ENCODE measurements around the gene DPAGT1. TPM values are rescaled to one million over a fixed set of nuclear protein-coding genes. Genes with fewer than 3 reads are reported as not detected.

DPAGT1 gene
- polyA plus RNA-seq, 1 experiment = 62.5 TPM

DNA sequence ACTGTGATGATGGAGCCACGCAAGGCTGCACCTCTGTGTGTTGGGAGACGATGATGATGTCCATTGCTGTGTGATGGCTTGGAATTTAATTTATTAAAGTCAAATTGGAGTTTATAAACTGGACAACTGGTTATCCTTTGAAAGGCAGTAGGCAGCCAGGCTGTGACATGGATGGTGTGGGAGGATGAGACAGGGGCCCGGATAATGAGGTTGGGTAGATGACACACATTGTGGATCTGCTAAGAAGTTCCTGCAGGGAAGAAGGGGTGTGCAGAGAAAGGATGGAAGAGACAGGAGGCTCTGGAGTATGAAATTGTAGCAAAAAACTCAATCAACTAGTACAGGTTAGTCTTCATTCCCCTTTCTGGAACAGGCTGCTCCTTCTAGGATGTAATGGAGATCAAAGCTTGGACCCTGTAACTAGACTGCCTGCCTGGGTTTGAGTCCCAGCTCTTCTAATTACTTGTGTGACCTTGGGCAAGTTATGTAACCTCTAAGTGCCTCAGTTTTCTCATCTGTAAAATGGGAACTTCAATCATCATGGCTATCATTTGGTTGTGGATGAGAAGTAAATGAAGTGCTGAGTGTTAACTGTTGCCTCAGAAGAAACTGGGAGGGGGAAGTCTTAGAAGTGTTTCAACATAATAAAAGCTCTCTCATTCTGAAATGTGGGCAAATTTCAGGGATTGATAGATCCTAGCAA is 15.5 kb upstream of the DPAGT1 start:
- Histone ChIP-seq H3K9me3 (ENCODE audit: control insufficient read depth, insufficient read depth, low read length) (no peaks in the 10 kb centered on the region; the same call in 1 of the 2 replicates), H3K4me3 (ENCODE audit: low read depth, low read length) (no peak overlapping the region), H3K27ac (ENCODE audit: low read depth, low read length) (no peak overlapping the region), H3K27me3 (ENCODE audit: control insufficient read depth, insufficient read depth, low read length) (no peaks in the 10 kb centered on the region)
- ChIA-PET POLR2A (no interaction called here), CTCF (interaction anchor here (0.8 to 2.1 kb wide), 3 partner anchors 52 to 89 kb away, joined by 3 to 7 read pairs (median 4); partner anchors contain the start of gene CBL)
- TF ChIP-seq, protein P1, sequence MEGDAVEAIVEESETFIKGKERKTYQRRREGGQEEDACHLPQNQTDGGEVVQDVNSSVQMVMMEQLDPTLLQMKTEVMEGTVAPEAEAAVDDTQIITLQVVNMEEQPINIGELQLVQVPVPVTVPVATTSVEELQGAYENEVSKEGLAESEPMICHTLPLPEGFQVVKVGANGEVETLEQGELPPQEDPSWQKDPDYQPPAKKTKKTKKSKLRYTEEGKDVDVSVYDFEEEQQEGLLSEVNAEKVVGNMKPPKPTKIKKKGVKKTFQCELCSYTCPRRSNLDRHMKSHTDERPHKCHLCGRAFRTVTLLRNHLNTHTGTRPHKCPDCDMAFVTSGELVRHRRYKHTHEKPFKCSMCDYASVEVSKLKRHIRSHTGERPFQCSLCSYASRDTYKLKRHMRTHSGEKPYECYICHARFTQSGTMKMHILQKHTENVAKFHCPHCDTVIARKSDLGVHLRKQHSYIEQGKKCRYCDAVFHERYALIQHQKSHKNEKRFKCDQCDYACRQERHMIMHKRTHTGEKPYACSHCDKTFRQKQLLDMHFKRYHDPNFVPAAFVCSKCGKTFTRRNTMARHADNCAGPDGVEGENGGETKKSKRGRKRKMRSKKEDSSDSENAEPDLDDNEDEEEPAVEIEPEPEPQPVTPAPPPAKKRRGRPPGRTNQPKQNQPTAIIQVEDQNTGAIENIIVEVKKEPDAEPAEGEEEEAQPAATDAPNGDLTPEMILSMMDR (IDR thresholded peaks at IDR 0.05; ENCODE audit: low read depth, low read length) = no peak
- DNase-seq (ENCODE audit: low read depth, low spot score) = no peak

DNA sequence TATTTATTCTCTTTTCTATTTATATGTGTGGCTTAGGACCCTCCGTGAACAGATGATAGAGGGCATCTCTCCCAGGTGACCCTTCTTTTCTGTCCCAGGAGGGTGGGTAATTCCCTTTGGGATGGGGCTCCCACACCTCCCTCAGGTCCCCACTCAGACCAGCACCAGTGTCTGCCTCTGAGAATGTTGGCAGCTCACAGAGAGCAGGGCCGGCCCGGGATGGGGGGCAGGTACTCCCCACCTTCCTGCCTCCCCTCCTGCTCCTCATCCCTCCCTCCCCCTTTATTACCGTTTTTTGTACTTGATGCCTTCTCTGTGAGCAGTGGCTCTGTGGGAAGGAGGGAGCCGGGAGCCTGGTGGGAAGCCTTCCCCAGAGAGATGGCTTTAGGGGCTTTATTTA is 14.9 kb upstream of the DPAGT1 start:
- no peak overlapping the region for H3K27ac ChIP-seq (ENCODE audit: low read depth, low read length)
- H3K4me3 ChIP-seq (ENCODE audit: low read depth, low read length) = no peak overlapping the region
- DNase-seq (ENCODE audit: low read depth, low spot score) = no peak
- POLR2A ChIA-PET = no interaction called here
- TF ChIP-seq, protein P1 (IDR thresholded peaks at IDR 0.05; ENCODE audit: low read depth, low read length) = no peak
- H3K9me3 ChIP-seq (ENCODE audit: control insufficient read depth, insufficient read depth, low read length) = no peaks in the 10 kb centered on the region; the same call in 1 of the 2 replicates
- H3K27me3 ChIP-seq (ENCODE audit: control insufficient read depth, insufficient read depth, low read length) = no peaks in the 10 kb centered on the region
- CTCF ChIA-PET = interaction anchor here (0.8 to 1.6 kb wide), 3 partner anchors 18 to 80 kb away, joined by 3 to 4 read pairs (median 3); no protein-coding TSS in a partner anchor

DNA sequence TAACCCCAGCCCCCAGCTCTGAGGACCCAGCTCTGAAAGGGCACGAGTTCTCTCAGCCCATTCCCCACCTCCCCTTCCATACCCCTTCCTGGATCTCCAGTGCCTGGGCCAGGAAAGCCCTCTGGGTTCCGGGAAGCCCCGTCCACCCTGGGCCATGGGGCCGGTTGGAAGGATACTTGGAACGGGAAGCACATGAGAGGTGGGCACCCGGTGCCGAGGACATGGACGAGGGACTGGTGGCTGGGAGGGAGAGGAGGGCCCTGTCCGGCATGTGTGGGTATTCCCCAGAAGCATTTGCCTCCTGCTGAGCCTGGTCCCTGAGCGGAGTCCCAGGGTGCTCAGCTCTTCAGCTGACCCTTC is 14.6 kb upstream of the DPAGT1 start:
- H3K27me3 ChIP-seq (ENCODE audit: control insufficient read depth, insufficient read depth, low read length) = no peaks in the 10 kb centered on the region
- no peak overlapping the region for H3K27ac ChIP-seq (ENCODE audit: low read depth, low read length)
- no peaks in the 10 kb centered on the region for H3K9me3 ChIP-seq (ENCODE audit: control insufficient read depth, insufficient read depth, low read length)
- CTCF ChIA-PET = interaction anchor here (1.4 to 1.6 kb wide), 2 partner anchors 17 to 53 kb away, joined by 3 to 4 read pairs; no protein-coding TSS in a partner anchor
- TF ChIP-seq, protein P1 (IDR thresholded peaks at IDR 0.05; ENCODE audit: low read depth, low read length) = no peak
- DNase-seq (ENCODE audit: low read depth, low spot score) = no peak
- H3K4me3 ChIP-seq (ENCODE audit: low read depth, low read length) = no peak overlapping the region
- POLR2A ChIA-PET = no interaction called here

DNA sequence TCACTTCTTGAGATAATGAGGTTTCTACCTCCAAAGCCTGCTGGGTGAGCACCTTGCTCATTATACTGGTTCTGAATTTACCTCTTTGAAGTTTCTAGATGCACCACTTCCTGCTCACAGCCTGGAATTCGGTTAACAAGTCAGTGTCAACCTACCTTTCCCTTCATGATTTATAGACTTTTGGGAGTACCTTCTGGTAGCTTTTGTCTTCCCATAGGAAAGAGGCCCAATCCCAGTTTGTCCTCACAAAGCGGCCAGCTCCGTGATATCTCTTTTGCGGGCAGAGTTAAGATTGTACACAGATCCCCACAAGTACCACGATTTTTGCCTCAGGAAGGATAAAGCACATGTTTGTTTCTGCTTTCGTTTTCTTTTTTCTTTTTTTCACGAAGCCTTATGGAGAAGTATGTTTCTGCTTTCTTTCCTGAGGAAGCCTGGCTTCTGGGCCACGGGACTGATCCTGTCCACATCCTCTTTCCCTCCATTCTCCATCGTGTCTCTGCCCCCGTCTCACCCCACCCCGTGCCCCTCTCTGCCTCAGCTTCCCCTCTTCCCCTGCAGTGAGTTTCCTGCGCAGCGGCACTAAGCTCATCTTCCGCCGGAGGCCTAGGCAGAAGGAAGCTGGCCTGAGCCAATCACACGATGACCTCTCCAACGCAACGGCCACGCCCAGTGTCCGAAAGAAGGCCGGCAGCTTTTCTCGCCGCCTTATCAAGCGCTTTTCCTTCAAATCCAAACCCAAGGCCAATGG is 14.0 kb upstream of the DPAGT1 start:
- POLR2A ChIA-PET = no interaction called here
- Histone ChIP-seq H3K27me3 (ENCODE audit: control insufficient read depth, insufficient read depth, low read length) (no peaks in the 10 kb centered on the region), H3K9me3 (ENCODE audit: control insufficient read depth, insufficient read depth, low read length) (no peaks in the 10 kb centered on the region), H3K4me3 (ENCODE audit: low read depth, low read length) (no peak overlapping the region), H3K27ac (ENCODE audit: low read depth, low read length) (no peak overlapping the region)
- TF ChIP-seq, protein P1 (IDR thresholded peaks at IDR 0.05; ENCODE audit: low read depth, low read length) = no peak
- CTCF ChIA-PET = interaction anchor here (1.4 to 1.6 kb wide), 2 partner anchors 17 to 53 kb away, joined by 3 to 4 read pairs; no protein-coding TSS in a partner anchor
- no peak for DNase-seq (ENCODE audit: low read depth, low spot score)

DNA sequence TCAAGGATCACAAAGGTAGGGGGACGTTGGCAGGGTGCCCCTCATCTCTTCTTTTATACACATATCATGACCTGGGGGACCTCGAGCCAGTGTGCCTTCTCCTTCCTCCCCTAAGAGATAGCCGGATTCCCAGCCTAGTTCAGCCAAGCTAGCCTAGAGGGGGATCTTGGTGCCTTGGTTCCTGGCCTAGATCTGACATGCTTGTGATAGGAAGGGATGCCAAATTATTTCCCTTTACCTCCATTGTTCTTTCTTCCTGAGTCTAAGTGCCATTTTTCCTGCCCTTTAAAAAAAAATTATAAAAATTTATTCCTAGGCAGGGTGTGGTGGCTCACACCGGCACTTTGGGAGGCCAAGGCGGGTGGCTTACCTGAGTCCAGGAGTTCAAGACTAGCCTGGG is 12.7 kb upstream of the DPAGT1 start:
- CTCF ChIA-PET = no interaction called here
- Histone ChIP-seq H3K4me3 (ENCODE audit: low read depth, low read length) (no peak overlapping the region), H3K9me3 (ENCODE audit: control insufficient read depth, insufficient read depth, low read length) (no peaks in the 10 kb centered on the region), H3K27me3 (ENCODE audit: control insufficient read depth, insufficient read depth, low read length) (no peaks in the 10 kb centered on the region), H3K27ac (ENCODE audit: low read depth, low read length) (no peak overlapping the region)
- no peak for DNase-seq (ENCODE audit: low read depth, low spot score)
- TF ChIP-seq, protein P1 (IDR thresholded peaks at IDR 0.05; ENCODE audit: low read depth, low read length) = no peak
- POLR2A ChIA-PET = no interaction called here

Data from AG04450 (cell line).